NCI-H1694 (cell line): ENCODE results near the gene ITPK1.

Experiments used
- DNase-seq: peaks from one replicate; lab custom pipeline; 2025; lab: John Stamatoyannopoulos, UW

ITPK1 gene

DNA sequence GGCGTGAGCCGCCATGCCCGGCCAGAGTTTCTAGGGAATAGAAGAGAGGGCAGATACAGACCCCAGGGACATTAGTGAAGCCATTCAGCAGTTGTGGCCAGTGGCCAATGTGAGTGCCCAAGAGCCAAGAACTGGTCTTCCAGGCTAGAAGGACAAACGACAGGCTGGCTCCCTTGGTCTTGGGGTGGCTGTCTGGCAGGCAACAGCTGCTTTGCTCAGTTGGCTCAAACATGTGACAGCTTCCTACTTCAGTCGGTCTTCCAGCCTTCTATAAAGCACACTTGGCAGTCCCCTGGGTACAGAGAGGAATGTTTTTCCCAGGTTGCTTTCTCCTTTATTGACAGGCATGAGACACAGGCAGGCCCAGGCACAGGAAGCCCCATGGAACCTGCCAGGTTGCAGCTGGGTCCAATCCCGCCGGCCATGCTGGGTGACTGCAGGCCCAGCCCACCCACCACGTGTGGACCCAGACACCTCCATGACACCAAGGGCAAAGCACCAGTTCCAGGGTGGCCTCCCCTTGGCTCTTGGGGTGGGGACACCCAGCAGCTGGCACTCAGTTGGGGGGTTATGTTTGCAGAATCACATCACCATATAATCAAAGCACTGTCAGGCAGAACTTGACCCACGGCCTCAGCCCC, 177.4 kb downstream of the ITPK1 start:
- no peak for DNase-seq

DNA sequence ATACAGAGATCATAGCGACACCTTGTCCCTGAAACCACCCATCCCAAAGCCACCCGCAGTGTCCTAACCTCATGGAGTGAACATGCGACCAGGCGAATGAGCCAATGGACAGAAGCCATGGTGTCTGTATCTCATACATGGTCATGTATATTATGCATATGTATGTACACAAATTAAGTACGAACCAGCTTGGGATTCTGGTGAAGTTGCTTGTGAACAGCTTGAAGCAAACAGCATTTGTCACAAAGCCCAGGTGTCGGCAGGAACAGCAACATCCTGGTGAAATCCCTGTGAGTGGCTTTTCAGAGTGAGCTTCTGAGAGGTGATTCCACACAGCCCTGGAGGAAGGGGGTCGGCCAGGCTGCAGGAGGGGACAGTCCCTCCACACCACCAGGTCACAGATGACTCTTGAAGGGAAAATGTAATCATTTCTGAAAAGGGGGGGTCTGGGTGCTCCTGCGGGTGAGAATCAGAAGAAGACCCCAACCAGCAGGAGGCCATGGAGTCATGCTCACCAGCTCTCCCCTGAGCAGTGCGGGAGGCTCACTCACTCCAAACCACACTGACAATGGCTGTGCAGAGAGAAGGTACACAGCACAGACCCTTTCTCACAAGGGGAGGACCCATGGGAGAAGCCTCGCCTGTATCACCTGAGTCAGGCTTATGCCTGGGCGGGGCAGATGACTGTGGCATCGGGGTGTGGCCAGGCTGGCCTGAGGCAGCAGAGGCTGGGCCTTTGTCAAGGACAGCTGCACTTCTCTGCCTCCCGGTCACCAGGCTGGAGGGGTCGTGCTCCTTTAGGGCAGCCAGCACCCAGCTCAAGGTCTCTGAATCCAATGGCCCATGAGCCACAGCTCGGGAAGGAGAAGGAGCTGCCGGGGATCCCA, 178.4 kb downstream of the ITPK1 start:
- DNase-seq: no peak

DNA sequence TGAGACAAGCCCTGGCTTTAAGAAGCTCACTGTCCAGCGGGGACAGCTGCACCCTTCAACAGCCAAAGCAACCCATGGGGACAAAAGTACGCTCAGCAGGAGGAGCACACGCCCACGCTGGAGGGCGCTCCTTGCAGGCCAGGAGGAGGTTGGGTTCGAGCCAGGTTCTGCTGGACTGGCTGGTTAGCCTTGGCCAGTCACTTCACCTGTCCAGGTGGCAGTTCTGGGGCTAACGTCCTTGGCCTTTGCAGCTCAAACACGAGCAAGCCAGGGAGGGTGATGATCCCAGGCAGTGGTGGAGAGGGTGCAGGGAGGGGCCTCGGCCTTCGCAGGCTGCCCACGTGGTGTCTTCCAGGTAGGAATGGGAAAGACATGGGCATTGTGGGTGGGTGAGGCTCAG, 179.6 kb downstream of the ITPK1 start:
- no peak for DNase-seq

DNA sequence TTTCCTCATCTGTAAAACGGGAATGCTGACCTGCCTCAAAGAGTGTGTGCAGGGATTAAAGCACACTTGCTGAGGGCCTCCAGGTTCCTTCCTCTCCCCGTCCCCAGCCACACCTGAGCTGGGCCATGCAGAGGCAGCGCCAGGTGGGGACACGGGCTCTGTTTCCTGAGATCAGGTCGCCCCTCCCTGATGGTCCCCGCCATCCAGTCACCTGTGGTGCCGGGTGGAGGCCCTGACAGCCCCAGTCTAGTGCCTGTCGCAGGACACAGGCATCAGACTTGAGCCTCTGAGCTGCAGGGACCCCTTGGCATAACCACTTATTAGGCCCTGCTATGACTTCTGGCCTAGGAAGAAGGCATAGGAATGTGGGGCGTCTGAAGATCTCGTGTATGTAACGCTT, 180.3 kb downstream of the ITPK1 start:
- DNase-seq: no peak

DNA sequence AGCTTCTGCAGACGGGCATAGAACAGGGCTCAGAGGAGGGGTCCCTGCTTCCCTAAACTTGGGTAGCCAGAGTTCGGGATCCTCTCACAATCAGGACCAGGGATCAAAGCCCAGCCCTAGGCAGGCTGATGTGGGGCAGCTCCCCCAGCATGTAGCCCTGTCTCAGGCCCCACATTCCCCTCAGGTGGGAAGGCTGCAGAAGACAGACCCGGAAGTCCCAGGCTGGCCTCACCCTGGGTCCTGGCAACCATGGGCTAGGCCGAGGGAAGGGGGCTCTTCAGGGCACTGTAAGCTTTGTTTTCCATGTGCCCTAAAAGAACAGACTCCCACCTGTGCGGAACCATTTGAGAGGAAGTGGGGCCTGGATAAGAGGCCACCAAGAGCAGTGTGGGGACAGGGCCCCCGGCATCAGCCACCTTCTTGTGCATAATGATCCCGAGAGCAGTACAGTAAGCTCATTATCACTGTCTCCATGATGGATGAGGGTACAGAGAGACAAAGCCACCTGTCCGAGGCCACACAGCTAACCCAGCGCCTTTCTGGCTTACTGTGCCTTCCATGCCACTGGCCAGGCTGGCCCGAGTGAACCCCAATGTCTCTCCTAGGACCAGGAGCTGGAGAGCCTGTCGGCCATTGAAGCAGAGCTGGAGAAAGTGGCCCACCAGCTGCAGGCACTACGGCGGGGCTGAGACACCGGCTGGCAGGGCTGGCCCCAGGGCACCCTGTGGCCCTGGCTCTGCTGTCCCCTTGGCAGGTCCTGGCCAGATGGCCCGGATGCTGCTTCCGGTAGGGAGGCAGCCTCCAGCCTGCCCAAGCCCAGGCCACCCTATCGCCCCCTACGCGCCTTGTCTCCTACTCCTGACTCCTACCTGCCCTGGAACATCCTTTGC, 181.3 kb downstream of the ITPK1 start:
- no peak for DNase-seq

DNA sequence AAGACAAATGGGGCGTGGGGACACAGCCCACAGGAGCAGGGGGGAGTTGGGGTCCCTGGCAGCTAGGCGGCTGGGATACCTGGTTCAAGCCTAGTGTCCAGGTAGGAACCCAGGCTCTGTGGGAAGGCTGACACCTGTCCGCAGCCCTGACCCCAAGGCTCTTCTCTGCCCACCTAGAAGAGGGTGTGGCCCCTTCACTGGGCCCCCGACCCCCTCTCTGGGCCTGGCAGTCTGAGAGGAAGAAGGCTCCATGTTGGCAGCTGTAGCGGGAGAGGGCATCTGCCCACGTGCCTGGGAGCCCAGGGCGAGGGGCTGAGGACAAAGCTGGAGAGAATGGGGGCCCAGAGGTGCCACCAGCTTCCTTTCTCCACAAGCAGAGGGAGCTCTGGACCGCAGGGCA, 182.2 kb downstream of the ITPK1 start:
- no peak for DNase-seq

DNA sequence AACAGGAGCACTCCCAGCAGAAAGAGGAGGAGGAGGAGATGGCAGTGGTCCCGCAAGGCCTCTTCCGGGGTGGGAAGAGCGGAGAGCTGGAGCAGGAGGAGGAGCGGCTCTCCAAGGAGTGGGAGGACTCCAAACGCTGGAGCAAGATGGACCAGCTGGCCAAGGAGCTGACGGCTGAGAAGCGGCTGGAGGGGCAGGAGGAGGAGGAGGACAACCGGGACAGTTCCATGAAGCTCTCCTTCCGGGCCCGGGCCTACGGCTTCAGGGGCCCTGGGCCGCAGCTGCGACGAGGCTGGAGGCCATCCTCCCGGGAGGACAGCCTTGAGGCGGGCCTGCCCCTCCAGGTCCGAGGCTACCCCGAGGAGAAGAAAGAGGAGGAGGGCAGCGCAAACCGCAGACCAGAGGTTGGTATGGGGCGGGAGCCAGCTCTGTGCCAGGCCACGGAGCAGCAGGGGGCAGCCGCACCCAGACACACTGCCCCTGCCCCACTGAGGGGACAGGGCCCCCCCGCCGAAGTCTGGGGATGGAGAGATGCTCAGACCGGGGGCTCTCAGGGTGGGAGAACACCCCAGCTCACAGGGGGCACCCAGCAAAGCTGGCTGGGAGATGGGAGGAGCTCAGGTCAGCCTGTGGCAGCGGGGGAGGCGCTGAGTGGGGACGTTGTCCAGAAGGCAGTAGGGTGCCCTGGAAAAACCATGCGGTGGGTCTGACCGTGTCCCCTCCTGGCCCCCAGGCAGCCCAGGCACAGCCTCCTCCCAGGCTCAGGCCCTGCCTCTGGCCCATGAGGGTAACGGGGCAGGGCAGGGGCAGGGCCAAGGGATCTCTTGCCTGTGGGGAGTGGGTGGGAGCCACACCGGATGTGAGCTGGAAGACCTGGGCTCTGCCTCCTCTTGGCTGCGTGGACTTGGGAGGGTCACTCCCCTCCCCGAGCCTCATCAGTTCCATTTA, 183.0 kb downstream of the ITPK1 start:
- no peak for DNase-seq

DNA sequence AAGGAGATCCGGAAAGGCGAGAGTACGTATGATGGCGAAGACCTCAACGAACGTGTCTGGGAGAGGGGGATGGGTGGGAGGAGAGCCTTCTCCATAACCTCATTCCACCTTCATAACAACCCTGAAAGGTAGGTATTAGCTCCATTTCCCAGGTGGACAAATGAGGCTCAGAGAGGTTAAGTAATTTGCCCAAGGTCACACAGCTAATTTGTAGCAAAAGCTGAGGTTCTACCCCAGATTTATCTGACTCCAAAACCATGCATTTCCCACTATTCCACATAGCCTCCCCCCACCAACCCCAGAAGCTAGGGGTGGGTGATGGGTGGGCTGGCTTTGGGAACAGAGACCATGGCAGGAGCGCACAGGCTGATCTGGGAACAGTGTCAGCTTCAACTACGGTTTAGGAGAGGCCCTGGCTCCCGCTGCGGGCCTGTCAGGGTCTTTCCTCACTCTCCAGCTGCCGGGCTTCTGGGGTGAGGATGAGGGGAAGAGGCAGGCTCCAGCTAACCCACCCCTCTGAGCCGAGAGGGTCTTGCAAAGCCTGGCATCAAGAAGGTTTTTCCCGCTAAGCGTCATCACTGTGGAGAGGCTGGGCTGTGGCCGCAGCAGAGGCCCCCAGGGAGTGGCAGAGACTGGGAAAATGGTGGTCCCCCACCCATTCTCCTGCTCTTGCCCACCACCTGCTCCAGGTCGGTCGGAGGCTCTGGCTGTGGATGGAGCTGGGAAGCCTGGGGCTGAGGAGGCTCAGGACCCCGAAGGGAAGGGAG, 183.9 kb downstream of the ITPK1 start:
- no peak for DNase-seq

DNA sequence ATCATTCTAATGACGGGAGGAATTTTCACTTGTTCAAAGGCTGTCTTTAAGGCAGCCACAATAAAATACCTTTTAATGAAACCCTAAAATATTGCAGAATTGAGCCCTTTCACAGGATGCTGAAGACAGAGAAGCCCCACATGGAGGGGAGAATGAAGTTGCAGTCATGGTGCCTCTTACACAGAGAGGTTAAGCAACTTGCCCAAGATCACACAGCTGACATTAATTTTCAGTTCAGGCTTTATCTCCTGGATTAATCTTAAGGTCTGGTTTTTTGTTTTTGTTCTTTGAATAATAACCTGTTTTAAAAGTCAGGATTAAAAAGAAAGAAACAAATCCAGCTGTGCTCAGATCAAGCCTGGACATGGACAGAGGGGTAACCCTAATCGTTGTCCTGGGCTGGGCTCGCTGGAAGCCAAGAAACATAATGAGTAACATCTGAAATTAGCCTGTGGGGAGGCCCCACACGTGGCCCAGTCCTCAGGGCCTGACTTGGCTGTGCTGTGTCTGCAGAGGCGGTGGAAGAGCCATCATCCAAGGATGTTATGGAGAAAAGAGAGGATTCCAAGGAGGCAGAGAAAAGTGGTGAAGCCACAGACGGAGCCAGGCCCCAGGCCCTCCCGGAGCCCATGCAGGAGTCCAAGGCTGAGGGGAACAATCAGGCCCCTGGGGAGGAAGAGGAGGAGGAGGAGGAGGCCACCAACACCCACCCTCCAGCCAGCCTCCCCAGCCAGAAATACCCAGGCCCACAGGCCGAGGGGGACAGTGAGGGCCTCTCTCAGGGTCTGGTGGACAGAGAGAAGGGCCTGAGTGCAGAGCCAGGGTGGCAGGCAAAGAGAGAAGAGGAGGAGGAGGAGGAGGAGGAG, 184.8 kb downstream of the ITPK1 start:
- DNase-seq: no peak

DNA sequence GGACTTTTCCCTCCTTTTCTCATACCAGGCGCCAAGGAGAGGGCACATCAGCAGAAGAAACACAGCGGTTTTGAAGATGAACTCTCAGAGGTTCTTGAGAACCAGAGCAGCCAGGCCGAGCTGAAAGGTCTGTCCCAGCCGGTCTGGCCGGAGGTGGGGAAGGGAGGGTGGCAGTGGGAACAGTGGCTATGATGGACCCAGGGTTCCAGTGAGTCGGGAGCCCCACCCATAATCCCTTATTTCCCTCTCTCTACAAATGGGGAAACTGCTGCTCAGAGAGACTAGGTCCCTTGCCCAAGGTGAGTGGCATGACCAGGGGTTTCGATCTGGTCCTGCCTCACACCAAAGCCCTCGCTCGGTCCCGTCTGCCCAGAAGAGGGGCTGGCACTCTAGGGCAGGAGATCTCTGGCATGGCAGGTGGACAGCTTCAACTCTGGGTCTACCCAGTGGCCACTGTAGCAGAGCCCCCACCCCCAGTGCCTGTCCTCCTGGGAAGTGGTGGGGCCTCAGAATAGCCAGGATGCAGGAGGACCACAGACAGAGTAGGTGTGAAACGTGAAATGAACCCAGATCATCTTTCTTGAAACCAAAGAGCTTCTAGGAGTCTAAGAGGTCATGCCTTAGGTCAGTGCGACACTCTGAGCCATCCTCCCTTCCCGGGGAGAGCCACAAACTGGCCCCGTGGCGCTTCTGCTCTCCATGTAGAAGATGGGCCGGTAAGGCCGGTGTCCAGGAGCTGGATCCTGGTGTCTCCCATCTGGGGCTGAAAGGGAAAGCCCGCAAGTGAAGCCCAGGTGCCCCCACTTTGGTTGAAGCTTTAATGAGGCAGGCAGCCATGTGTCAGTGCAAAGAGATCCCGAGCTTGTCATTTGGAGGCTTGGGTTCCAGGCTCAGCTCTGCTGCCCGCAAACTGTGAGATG, 185.8 kb downstream of the ITPK1 start:
- DNase-seq: no peak

DNA sequence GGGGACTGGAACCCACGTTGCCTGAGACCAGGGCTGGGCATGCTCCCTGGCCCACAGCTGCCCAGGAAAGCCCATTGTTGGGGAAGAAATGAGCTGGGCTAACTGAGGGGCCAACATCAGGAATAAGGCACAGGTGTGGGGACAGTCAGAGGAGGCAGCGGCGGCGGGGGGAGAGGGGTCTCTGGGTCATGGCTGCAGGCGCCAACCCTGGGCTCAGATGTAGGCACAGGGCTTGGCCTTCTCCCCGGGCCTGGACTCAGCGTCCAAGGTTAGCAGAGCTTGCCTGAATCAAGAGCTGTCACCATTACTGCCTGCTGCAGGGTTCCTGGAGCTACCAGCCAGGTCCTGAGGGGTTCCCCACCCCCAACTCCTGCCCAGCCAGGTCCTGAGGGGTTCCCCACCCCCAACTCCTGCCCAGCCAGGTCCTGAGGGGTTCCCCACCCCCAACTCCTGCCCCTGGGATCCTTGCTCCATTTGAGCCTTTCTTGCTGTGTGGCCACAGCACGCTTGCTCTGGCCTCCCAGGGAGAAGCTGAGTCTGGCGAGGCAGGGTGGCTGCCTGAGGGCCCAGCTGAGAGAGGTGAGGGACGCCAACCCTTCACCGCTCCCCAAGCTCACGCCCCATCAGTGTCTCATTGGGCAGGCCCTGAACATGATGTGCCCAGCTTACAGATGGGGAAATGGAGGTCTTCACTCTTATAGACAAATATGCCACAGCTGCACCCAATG, 186.6 kb downstream of the ITPK1 start:
- no peak for DNase-seq

DNA sequence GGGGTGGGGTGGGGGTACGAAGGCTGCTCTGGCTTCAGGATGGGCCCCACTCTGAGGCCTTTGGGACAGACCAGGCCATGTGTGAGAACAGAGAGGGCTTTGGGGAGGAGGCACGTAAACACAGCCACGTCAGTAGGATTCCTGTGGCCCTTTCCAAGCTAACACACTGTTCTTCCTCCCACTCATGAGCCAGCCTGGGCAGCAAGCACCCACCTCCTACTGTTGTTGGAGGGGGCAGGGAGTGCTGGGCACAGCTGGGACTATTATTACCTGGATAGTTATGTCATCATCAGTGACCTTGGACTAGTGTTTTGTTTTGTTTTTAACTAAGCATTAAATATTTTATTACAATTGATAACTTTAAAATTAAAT, 187.5 kb downstream of the ITPK1 start:
- no peak for DNase-seq

DNA sequence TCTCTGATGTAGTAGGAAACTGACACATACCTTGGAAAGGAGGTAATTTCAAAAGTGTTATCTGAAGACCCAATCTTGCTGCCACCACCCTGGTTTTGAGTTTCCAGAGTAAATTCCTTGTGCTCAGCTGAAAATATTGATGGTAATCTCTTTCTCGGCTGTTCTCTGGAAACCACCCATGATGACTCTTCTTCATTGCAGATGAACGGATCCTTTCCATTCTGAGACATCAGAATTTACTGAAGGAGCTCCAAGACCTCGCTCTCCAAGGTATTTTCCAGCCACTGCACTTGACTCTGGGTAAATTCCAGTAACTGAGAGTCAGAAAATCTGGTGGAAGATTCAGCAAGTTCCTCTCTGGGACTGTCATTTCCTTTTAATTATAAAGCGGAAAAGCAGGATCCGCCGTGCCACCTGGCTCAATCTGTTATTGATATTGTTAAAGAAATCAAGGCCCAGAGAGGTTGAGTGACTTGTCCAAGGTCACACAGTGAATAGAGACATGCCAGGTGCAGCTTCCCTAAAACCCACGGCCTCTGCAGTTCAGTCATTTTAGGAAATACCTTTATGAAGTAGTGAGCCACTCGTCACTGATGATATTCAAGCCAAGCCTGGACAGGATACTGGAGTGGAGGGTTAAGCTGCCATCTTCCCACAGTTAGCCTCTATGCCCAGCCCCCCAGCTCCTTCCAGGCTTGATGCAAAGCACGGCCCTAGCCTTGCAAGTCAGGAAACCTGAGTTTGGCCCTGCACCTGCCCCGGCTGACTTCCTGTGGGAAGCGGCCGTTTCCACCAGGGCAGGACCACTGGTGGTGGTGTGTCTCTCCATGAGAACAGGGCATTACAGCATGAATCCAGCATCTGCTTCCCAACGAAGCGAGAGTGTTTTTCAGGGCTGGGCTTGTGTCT, 188.1 kb downstream of the ITPK1 start:
- no peak for DNase-seq

DNA sequence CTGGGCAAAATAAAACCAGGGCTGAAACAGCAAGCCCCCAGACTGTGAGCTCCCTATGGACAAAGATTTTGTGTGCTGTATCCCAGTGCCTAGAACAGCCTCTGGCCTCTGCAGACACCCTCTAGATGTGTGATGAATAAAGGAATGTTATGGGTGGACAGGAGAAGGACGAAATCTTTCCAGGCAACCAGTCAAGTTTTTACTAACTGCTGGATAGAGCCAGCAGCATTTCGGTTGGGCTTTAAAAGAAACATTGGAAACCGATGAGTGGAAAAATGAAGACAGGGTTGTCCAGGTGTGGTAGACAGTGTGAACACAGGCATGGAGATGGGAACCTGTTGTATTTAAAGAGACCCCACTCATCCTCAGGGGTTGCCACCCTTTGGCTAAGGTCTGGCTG, 188.8 kb downstream of the ITPK1 start:
- DNase-seq: no peak

DNA sequence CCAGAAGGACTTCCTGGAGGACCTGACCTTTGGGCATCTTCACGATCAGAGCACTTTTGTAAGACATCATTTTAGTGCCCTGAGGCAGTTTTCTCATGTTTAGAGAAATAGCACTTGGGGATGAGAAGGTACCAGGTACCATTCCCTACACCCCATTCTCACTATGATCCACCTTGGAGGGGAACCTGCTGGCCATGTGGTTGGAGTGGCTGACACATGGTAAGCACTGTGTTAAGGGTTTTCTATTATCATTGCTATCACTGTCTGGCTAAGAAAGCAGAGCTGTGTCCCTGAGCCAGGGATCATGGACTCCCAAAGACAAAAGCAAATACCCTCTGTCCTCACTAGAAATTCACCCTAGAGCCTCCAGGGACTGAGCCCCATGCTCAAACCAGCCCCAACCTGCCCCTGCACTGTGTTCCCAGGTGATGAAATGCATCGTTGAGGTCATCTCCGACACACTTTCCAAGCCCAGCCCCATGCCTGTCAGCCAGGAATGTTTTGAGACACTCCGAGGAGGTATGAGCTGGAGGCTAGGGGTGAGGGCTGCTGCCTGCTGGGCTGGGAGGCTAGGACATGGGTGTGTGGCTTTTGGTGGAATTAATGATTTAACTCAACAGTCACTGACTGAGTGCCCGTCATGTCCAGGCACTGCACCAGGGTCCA, 189.4 kb downstream of the ITPK1 start:
- DNase-seq: no peak

DNA sequence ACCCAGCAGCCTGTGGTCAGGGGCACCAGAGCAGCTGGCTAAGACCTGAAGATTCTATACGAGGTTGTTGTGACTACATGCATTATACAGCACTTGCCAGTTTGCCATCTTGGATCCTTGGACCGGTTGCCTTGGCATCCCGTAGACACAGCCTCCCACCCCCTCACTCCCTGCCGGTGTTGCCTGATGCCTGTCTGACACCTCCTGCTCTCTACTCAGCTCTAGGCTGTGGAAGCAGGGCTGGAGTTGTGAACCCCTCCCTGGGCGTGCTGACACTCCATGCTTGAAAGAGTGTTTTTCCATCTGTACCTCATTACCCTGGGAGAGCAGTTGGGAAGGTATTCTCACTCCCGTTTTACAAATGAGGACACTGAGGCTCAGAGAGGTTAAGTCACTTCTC, 190.3 kb downstream of the ITPK1 start:
- no peak for DNase-seq
